Dermis microvascular lymphatic vessel endothelial cell (primary cell): ENCODE data around the gene EP400. TPM values are rescaled to one million over a fixed set of nuclear protein-coding genes. Genes with fewer than 3 reads are reported as not detected.
"Not testable (repeated sequence)": the region's sequence is repeated elsewhere in the genome, so short reads cannot be mapped to it uniquely, and the experiment has no call there.

Experiments used
- DNase-seq, 2 donors: peaks; one replicate each; pipeline versions ENCODE4 v3.0.0 to v3.0.0-alpha.2; 2010; ENCODE audit warnings: low read depth in 2 of 2
- total RNA-seq: library from RNA; depleted of rRNA; stranded (reverse); fragments of >200 nt; gene quantifications from 2 replicates; pipeline ENCODE4 v1.2.1, GENCODE V29; 2014

EP400 gene
- total RNA-seq, 1 donor from 2014 or later = 5.9 TPM

GRCh38 chr12:131985510-131985875 lies 35.8 kb downstream of the EP400 start:
- not testable (repeated sequence) for DNase-seq

- no peak for DNase-seq
These were observed 36.6 kb downstream of the EP400 start for GRCh38 chr12:131986361-131986760.

GRCh38 chr12:131986910-131987309 lies 37.2 kb downstream of the EP400 start:
- DNase-seq = no peak

- no peak for DNase-seq
These were observed 37.8 kb downstream of the EP400 start for GRCh38 chr12:131987552-131987951.

GRCh38 chr12:131988054-131988796 lies 38.5 kb downstream of the EP400 start:
- DNase-seq = no peak

- DNase-seq = no peak
These were observed 39.3 kb downstream of the EP400 start for GRCh38 chr12:131989021-131989420.

GRCh38 chr12:131990066-131990979 lies 40.6 kb downstream of the EP400 start:
- no peak for DNase-seq

GRCh38 chr12:131990980-131991305 lies 41.2 kb downstream of the EP400 start:
- no peak for DNase-seq

GRCh38 chr12:131991816-131992430 lies 42.2 kb downstream of the EP400 start:
- no peak for DNase-seq

- DNase-seq = no peak
These were observed 44.8 kb downstream of the EP400 start for GRCh38 chr12:131994589-131994988.

GRCh38 chr12:132000286-132000872 lies 50.6 kb downstream of the EP400 start:
- no peak for DNase-seq

- peak; percentile 54 to 74 for DNase-seq
These were observed 54.1 kb downstream of the EP400 start for GRCh38 chr12:132003846-132004245.

GRCh38 chr12:132004946-132005345 lies 55.2 kb downstream of the EP400 start:
- DNase-seq = no peak

GRCh38 chr12:132006056-132006680 lies 56.4 kb downstream of the EP400 start:
- DNase-seq = no peak

GRCh38 chr12:132007041-132007440 lies 57.3 kb downstream of the EP400 start:
- DNase-seq = no peak

- DNase-seq = no peak
These were observed 59.7 kb downstream of the EP400 start for GRCh38 chr12:132009336-132009859.

GRCh38 chr12:132012919-132013568 lies 63.3 kb downstream of the EP400 start:
- no peak for DNase-seq

- DNase-seq = no peak
These were observed 64.6 kb downstream of the EP400 start for GRCh38 chr12:132014092-132014914.

GRCh38 chr12:132014915-132015280 lies 65.2 kb downstream of the EP400 start:
- no peak for DNase-seq
